ENCODE data around the gene LGALS4. TPM values are rescaled to one million over a fixed set of nuclear protein-coding genes. Genes with fewer than 3 reads are reported as not detected.
"Not testable (repeated sequence)": the region's sequence is repeated elsewhere in the genome, so short reads cannot be mapped to it uniquely, and the experiment has no call there.

Gene LGALS4, protein sequence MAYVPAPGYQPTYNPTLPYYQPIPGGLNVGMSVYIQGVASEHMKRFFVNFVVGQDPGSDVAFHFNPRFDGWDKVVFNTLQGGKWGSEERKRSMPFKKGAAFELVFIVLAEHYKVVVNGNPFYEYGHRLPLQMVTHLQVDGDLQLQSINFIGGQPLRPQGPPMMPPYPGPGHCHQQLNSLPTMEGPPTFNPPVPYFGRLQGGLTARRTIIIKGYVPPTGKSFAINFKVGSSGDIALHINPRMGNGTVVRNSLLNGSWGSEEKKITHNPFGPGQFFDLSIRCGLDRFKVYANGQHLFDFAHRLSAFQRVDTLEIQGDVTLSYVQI
- 1 to 10 TPM in 1 of 2 experiments, under 1 TPM in 1; 0.59 to 1.1 TPM for total RNA-seq

DNA sequence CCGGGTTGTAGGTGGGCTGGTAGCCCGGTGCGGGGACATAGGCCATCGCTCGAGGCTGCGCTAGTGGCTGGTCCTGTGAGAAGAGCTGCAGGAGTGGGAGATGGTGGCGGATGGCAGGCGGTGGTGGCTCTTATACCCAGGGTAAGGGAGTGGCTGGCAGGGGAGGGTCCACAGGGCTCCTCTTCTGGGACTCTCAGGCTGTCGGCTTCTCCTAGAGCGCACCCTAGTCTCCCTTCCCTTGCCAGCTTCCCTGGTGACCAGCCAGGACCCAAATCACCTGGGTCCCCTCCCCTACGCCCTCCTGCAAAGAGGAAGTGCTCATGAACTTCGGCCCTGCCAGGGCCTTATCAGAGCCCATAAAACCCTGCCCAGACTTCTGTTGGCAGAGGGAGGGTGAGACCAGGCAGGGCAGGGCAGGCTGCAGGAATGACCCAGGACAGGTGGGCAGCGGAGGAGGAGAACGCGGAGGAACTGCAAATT lies at the start of gene LGALS4:
TSS of gene LGALS4 (minus strand) at position 105 of the 480 bp plus-strand sequence. CDS start at position 46, 59 bp downstream.
- no peak for ATAC-seq
- no peak within 1 kb of the TSS for H3K27ac Mint-ChIP-seq
- H3K27me3 Mint-ChIP-seq, result no peaks in the 10 kb centered on the region
- no peak within 1 kb of the TSS for H3K4me3 Mint-ChIP-seq
- ChIA-PET CTCF (interaction anchor here (1.0 kb wide), 1 partner anchor 58 kb away, joined by 3 read pairs; no protein-coding TSS in a partner anchor), POLR2A (interaction anchor here (0.6 kb wide), 1 partner anchor 29 kb away, joined by 4 read pairs; no protein-coding TSS in a partner anchor)
- peaks cover 17% of the 10 kb centered on the region for H3K36me3 Mint-ChIP-seq (ENCODE audit: low read depth)
- intact Hi-C loops (cut with DNase I, micrococcal nuclease), result no loop called here
- no peaks in the 10 kb centered on the region for H3K9me3 Mint-ChIP-seq (ENCODE audit: low read depth)
- H3K4me1 Mint-ChIP-seq, result no peaks in the 10 kb centered on the region
- DNase-seq, result no peak

DNA sequence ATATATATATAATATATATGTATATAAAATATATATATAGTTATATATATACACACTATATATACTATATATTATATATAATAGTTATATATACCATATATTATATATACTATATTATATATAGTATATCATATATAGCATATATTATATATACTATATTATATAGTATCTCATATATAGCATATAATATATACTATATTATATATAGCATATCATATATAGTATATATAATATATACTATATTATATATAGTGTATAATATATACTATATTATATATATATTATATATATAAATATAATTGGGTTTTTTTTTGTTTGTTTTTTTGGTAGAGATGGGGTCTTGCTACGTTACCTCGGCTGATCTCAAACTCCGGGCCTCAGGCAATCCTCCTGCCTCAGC lies 48.6 kb upstream of the LGALS4 start:
- no peak overlapping the region for H3K4me3 Mint-ChIP-seq
- ChIA-PET CTCF (interaction anchor here (0.6 kb wide), 1 partner anchor 23 kb away, joined by 3 read pairs; no protein-coding TSS in a partner anchor), POLR2A (interaction anchor here (0.5 kb wide), 1 partner anchor 159 kb away, joined by 7 read pairs; no protein-coding TSS in a partner anchor)
- no peaks in the 10 kb centered on the region for H3K9me3 Mint-ChIP-seq (ENCODE audit: low read depth)
- no peak for DNase-seq
- peaks cover 41% of the 10 kb centered on the region for H3K4me1 Mint-ChIP-seq
- ATAC-seq, result no peak
- H3K27me3 Mint-ChIP-seq, result no peaks in the 10 kb centered on the region
- intact Hi-C loops (cut with DNase I, micrococcal nuclease), result no loop called here
- peaks cover 15% of the 10 kb centered on the region for H3K36me3 Mint-ChIP-seq (ENCODE audit: low read depth)
- H3K27ac Mint-ChIP-seq, result no peak overlapping the region

DNA sequence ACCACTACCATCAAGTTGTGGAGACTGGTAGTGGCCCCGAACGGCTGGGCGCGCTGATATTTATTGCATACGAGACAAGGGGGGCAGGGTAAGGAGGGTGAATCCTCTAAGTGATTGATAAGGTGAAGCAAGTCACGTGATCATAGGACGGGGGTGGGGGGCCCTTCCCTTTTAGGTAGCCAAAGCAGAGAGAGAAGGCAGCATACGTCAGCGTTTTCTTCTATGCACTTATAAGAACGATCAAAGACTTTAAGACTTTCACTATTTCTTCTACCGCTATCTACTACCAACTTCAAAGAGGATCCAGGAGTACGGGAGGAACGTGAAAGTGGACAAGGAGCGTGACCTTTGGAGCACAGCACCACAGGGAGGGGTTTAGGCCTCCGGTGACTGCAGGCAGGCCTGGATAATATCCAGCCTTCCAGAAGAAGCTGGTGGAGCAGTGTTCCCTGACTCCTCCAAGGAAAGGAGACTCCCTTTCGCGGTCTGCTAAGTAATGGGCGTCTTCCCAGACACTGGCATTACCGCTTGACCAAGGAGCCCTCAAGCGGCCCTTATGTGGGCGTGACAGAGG lies 47.0 kb upstream of the LGALS4 start:
- POLR2A ChIA-PET; H3K9me3 Mint-ChIP-seq (ENCODE audit: low read depth); H3K36me3 Mint-ChIP-seq (ENCODE audit: low read depth); DNase-seq; H3K27me3 Mint-ChIP-seq; ATAC-seq; intact Hi-C loops (cut with DNase I, micrococcal nuclease); H3K27ac Mint-ChIP-seq; H3K4me3 Mint-ChIP-seq; CTCF ChIA-PET: not testable (repeated sequence)
- peaks cover 25% of the 10 kb centered on the region for H3K4me1 Mint-ChIP-seq

DNA sequence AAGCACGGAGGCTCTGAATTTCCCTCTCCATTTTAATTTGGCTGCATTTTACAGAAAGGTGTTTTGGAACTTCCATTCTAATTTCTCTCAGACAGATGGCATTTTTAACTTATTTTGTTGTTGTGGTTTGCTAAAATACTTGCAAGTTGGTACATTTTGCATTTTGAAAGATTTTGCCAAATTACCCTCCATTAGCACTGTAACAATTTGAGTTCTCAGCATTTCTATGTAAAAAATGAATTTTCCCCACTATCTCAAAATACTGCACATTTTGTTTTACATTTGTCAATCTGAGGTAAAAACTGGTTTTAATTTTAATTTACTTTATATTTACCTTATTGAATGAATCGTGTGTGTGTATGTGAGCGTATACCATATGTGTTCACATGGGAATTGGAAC lies 44.1 kb upstream of the LGALS4 start:
- Mint-ChIP-seq H3K4me1 (peaks cover 24% of the 10 kb centered on the region), H3K36me3 (ENCODE audit: low read depth) (peaks cover 4% of the 10 kb centered on the region), H3K27ac (peak overlapping the region; percentile 74), H3K4me3 (peak overlapping the region; percentile 21), H3K27me3 (no peaks in the 10 kb centered on the region), H3K9me3 (ENCODE audit: low read depth) (no peaks in the 10 kb centered on the region)
- intact Hi-C loops (cut with DNase I, micrococcal nuclease), result no loop called here
- POLR2A ChIA-PET, result interaction anchor here (0.7 kb wide), 1 partner anchor 9 kb away, joined by 5 read pairs; no protein-coding TSS in a partner anchor
- no peak for ATAC-seq
- CTCF ChIA-PET, result interaction anchor here (0.7 to 1.2 kb wide), 2 partner anchors 11 to 14 kb away, joined by 3 to 4 read pairs; no protein-coding TSS in a partner anchor
- DNase-seq, result no peak

DNA sequence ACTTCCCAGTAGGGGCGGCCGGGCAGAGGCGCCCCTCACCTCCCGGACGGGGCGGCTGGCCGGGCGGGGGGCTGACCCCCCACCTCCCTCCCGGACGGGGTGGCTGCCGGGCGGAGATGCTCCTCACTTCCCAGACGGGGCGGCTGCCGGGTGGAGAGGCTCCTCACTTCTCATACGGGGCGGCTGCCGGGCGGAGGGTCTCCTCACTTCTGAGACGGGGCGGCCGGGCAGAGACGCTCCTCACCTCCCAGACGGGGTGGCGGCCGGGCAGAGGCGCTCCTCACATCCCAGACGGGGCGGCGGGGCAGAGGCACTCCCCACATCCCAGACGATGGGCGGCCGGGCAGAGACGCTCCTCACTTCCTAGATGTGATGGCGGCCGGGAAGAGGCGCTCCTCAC lies 43.0 kb upstream of the LGALS4 start:
- POLR2A ChIA-PET, result not testable (repeated sequence)

DNA sequence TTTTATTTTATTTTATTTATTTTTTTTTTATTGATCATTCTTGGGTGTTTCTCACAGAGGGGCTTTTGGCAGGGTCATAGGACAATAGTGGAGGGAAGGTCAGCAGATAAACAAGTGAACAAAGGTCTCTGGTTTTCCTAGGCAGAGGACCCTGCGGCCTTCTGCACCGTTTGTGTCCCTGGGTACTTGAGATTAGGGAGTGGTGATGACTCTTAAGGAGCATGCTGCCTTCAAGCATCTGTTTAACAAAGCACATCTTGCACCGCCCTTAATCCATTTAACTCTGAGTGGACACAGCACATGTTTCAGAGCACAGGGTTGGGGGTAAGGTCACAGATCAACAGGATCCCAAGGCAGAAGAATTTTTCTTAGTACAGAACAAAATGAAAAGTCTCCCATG lies 42.2 kb upstream of the LGALS4 start:
- intact Hi-C loops (cut with DNase I, micrococcal nuclease), result loop anchor here (5.0 kb wide), 3 partner anchors 198 to 428 kb away; partner anchors contain the start of genes PAK4 (in 1 of the 2) and RASGRP4 (in 1 of the 2)
- H3K27ac Mint-ChIP-seq; POLR2A ChIA-PET; DNase-seq; H3K36me3 Mint-ChIP-seq (ENCODE audit: low read depth); ATAC-seq; H3K9me3 Mint-ChIP-seq (ENCODE audit: low read depth); H3K27me3 Mint-ChIP-seq; CTCF ChIA-PET; H3K4me3 Mint-ChIP-seq: not testable (repeated sequence)
- H3K4me1 Mint-ChIP-seq, result peaks cover 23% of the 10 kb centered on the region

More for the DNA sequence above, 43.0 kb upstream of the LGALS4 start:
- DNase-seq; intact Hi-C loops (cut with DNase I, micrococcal nuclease); CTCF ChIA-PET; ATAC-seq; H3K9me3 Mint-ChIP-seq (ENCODE audit: low read depth); H3K27ac Mint-ChIP-seq; H3K4me3 Mint-ChIP-seq; H3K27me3 Mint-ChIP-seq; H3K36me3 Mint-ChIP-seq (ENCODE audit: low read depth): not testable (repeated sequence)
- H3K4me1 Mint-ChIP-seq, result peaks cover 23% of the 10 kb centered on the region

DNA sequence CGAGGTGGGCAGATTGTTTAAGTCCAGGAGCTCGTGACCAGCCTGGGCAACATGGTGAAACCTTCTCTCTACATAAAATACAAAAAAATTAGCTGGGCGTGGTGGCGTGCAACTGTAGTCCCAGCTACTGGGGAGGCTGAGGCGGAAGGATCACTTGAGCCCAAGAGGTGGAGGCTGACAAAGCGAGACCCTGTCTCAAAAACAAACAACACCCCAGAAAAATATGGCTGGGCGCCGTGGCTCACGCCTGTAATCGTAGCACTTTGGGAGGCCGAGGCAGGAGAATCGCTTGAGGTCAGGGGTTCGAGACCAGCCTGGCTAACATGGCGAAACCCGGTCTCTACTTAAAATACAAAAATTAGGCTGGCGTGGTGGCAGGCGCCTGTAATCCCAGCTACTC lies 40.5 kb upstream of the LGALS4 start:
- H3K4me1 Mint-ChIP-seq, result peaks cover 29% of the 10 kb centered on the region
- POLR2A ChIA-PET, result interaction anchor here (0.6 to 1.3 kb wide), 7 partner anchors 9 to 77 kb away, joined by 3 to 12 read pairs (median 3); partner anchors contain the start of genes MRPS12 and SARS2
- DNase-seq (no peak), ATAC-seq (no peak)
- no peaks in the 10 kb centered on the region for H3K9me3 Mint-ChIP-seq (ENCODE audit: low read depth)
- CTCF ChIA-PET, result interaction anchor here (0.9 to 1.6 kb wide), 7 partner anchors 11 to 34 kb away, joined by 4 to 10 read pairs (median 6); partner anchors contain the start of gene ECH1
- peak overlapping the region; percentile 95 for H3K27ac Mint-ChIP-seq
- H3K4me3 Mint-ChIP-seq, result peak overlapping the region; percentile 97
- H3K27me3 Mint-ChIP-seq, result no peaks in the 10 kb centered on the region
- intact Hi-C loops (cut with DNase I, micrococcal nuclease), result loop anchor here (5.0 kb wide), 3 partner anchors 196 to 426 kb away; partner anchors contain the start of genes PAK4 (in 1 of the 2) and RASGRP4 (in 1 of the 2)
- H3K36me3 Mint-ChIP-seq (ENCODE audit: low read depth), result peaks cover 14% of the 10 kb centered on the region

DNA sequence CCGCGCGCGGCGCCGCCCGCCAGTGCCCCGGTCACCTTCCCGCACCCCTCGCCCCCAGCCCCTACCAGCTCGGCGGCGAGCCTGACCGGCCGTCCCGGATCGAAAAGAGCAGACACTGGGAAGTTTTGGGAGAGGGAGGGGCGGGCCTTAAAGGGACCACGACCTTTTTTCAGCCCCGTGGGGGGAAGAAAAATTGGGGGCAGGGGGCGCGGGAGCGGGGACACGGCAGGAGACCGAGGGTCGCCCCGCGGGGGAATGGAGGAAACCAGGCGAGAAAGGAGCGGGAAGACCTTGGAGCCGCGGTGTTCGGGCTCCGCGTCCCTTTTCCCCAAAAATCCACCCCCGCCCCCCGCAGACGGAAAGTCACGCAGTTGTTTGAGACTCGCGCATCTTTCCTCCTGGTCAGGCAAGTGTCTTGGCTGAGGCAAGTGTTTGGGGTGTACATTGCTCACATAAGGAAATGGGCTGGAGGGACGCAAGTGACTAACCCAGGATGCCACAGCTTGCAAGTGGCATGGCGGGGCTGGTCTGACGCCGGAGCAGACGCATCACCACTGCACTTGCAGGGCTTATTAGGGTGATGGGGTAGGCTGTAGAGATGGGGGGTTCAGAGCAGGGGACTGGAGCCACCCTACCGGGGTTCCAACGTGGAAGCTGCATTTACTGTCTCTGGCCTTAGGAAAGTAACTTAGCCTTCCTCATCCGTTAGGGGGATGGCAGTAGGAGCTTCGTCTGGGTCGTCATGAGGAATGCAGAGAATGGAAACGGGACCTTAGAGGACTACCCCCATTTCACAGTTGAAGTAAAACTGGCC lies 39.7 kb upstream of the LGALS4 start:
- H3K4me1 Mint-ChIP-seq, result peaks cover 32% of the 10 kb centered on the region
- intact Hi-C loops (cut with DNase I, micrococcal nuclease), result loop anchor here (1.0 to 5.0 kb wide), 5 partner anchors 13 to 425 kb away; partner anchors contain the start of genes PAK4 (in 1 of the 2) and RASGRP4 (in 1 of the 2)
- peak overlapping the region; percentile 97 for H3K4me3 Mint-ChIP-seq
- H3K27ac Mint-ChIP-seq, result peak overlapping the region; percentile 95
- CTCF ChIA-PET, result interaction anchor here (0.6 to 1.6 kb wide), 8 partner anchors 11 to 78 kb away, joined by 3 to 10 read pairs (median 6); partner anchors contain the start of genes ECH1, MRPS12 and SARS2
- DNase-seq (peak; percentile 81), ATAC-seq (no peak)
- peaks cover 22% of the 10 kb centered on the region for H3K36me3 Mint-ChIP-seq (ENCODE audit: low read depth)
- H3K27me3 Mint-ChIP-seq, result no peaks in the 10 kb centered on the region
- POLR2A ChIA-PET, result interaction anchor here (0.6 to 1.4 kb wide), 7 partner anchors 8 to 78 kb away, joined by 3 to 12 read pairs (median 4); partner anchors contain the start of genes MRPS12 and SARS2
- no peaks in the 10 kb centered on the region for H3K9me3 Mint-ChIP-seq (ENCODE audit: low read depth)

DNA sequence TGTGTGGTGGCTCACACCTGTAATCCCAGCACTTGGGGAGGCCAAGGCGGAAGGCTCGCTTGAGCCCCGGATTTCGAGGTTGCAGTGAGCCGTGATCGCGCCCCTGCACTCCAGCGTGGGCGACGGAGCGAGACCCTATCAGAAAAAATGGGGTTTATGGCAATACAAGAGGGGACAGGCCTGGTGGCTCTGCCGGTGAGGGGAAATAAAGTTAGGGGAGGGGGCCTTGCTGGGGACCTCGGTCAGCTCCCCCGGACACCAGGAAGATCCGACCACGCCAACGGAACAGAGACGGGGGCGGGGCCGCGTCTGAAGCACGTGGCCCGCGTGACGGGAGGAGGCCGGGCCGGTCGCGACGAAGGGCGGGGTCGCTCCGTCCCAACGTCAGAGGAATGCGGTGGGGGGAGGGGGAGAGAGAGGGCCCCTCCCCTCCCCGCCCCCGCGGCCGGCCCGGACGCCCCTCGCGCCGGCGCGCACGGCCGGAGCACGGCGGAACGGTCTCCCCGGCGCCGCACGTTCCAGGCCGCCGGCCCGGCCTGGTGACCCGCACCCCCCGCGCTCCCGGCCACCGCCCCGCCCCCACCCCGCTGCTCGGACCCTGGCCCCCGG lies 39.0 kb upstream of the LGALS4 start:
- Mint-ChIP-seq H3K27me3 (no peaks in the 10 kb centered on the region), H3K36me3 (ENCODE audit: low read depth) (peaks cover 29% of the 10 kb centered on the region), H3K9me3 (ENCODE audit: low read depth) (no peaks in the 10 kb centered on the region), H3K4me3 (peak overlapping the region; percentile 97), H3K27ac (peak overlapping the region; percentile 99), H3K4me1 (peaks cover 32% of the 10 kb centered on the region)
- DNase-seq (peak; percentile 96), ATAC-seq (peak; percentile 2)
- ChIA-PET CTCF (interaction anchor here (0.6 to 1.0 kb wide), 3 partner anchors 15 to 79 kb away, joined by 3 to 4 read pairs (median 3); partner anchors contain the start of genes MRPS12 and SARS2), POLR2A (interaction anchor here (0.6 to 1.4 kb wide), 5 partner anchors 11 to 1302 kb away, joined by 3 to 6 read pairs (median 4); no protein-coding TSS in a partner anchor)
- intact Hi-C loops (cut with DNase I, micrococcal nuclease), result loop anchor here (1.0 to 5.0 kb wide), 6 partner anchors 14 to 561 kb away; partner anchors contain the start of genes PAK4 (in 1 of the 2), PLEKHG2 (in 1 of the 2) and RASGRP4 (in 1 of the 2)
